HepG2 (cell line): Measurements from ENCODE around the gene CREB1. TPM values are rescaled to one million over a fixed set of nuclear protein-coding genes. Genes with fewer than 3 reads are reported as not detected.

Experiments used
- CHD4 ChIP-seq: fragments of 200-600 bp; sonication (generic); IDR thresholded peaks from 2 replicates; pipeline ENCODE4 v1.7.0; 2017; ENCODE audit warnings: mild to moderate bottlenecking, low read length, borderline replicate concordance
- FIP1L1 ChIP-seq: fragments of 200-400 bp; formaldehyde crosslinking; IDR thresholded peaks from 2 replicates; pipeline ENCODE4 v1.6.1; 2018; ENCODE audit warnings: low read depth, mild to moderate bottlenecking, low read length, moderate library complexity, borderline replicate concordance; ENCODE audit not compliant: insufficient read depth
- FOSL2 ChIP-seq: sonication (generic); formaldehyde crosslinking; IDR thresholded peaks from 2 replicates; pipeline ENCODE4 v1.4.0; 2020; ENCODE audit warnings: missing genetic modification reagents
- GATAD1 ChIP-seq: IDR thresholded peaks from 2 replicates; pipeline ENCODE4 v1.6.1; 2016; ENCODE audit warnings: missing genetic modification reagents, missing compliant biosample characterization
- HES4 ChIP-seq: sonication (generic); formaldehyde crosslinking; IDR thresholded peaks from 2 replicates; pipeline ENCODE4 v1.9.0; 2021; ENCODE audit warnings: mild to moderate bottlenecking, missing genetic modification reagents, borderline replicate concordance
- HMG20A ChIP-seq: IDR thresholded peaks from 2 replicates; pipeline ENCODE4 v1.6.1; 2016; ENCODE audit warnings: borderline replicate concordance
- HNRNPK ChIP-seq: fragments of 200-400 bp; formaldehyde crosslinking; IDR thresholded peaks from 2 replicates; pipeline ENCODE4 v1.6.1; 2018; ENCODE audit warnings: low read length, low read depth, moderate library complexity, mild to moderate bottlenecking; ENCODE audit not compliant: poor library complexity, severe bottlenecking
- MIER3 ChIP-seq: IDR thresholded peaks from 2 replicates; pipeline ENCODE4 v1.6.1; 2016; ENCODE audit warnings: missing compliant biosample characterization, borderline replicate concordance
- RFX5 ChIP-seq: IDR thresholded peaks from 2 replicates; pipeline ENCODE4 v1.6.1; 2011; ENCODE audit warnings: low read depth, low read length, improper control_type of control experiment
- SKI ChIP-seq: fragments of 450-650 bp; IDR thresholded peaks from one replicate; pipeline ENCODE4 v1.6.1; 2018; ENCODE audit warnings: mild to moderate bottlenecking; ENCODE audit not compliant: partially characterized antibody
- STAG1 ChIP-seq: sonication (generic); formaldehyde crosslinking; IDR thresholded peaks from 2 replicates; pipeline ENCODE4 v1.4.0; 2020; ENCODE audit warnings: missing genetic modification reagents
- TCF12 ChIP-seq, 2 experiments: fragments of 450-650 bp in 1 of 2; sonication (generic) in 1 of 2; formaldehyde crosslinking in 1 of 2; IDR thresholded peaks; 2 replicates each; pipeline versions ENCODE4 v1.6.1 to v1.8.0; 2017 to 2022; ENCODE audit warnings: antibody characterized with exemption in 1 of 2, mild to moderate bottlenecking in 1 of 2, missing genetic modification reagents in 1 of 2, moderate library complexity in 1 of 2
- TEAD3 ChIP-seq: optimal IDR thresholded peaks from 2 replicates; pipeline ENCODE3; 2016; ENCODE audit warnings: borderline replicate concordance
- ZFX ChIP-seq: sonication (generic); formaldehyde crosslinking; IDR thresholded peaks from 2 replicates; pipeline ENCODE4 v1.4.0; 2020; ENCODE audit warnings: mild to moderate bottlenecking, low read depth, missing genetic modification reagents, moderate library complexity
- ZNF10 ChIP-seq: sonication (generic); formaldehyde crosslinking; IDR thresholded peaks from 2 replicates; pipeline ENCODE4 v1.4.0; 2020; ENCODE audit warnings: mild to moderate bottlenecking, low read depth, missing genetic modification reagents, borderline replicate concordance
- ZNF136 ChIP-seq: sonication (generic); formaldehyde crosslinking; IDR thresholded peaks from 2 replicates; pipeline ENCODE4 v1.8.1; 2022; ENCODE audit warnings: low read depth, mild to moderate bottlenecking, moderate library complexity, missing genetic modification reagents
- ZNF619 ChIP-seq: sonication (generic); formaldehyde crosslinking; IDR thresholded peaks from 2 replicates; pipeline ENCODE4 v1.4.0; 2020; ENCODE audit warnings: mild to moderate bottlenecking, missing genetic modification reagents
- ZNF670 ChIP-seq: sonication (generic); formaldehyde crosslinking; IDR thresholded peaks from 2 replicates; pipeline ENCODE4 v1.8.0; 2022; ENCODE audit warnings: mild to moderate bottlenecking, missing genetic modification reagents, borderline replicate concordance
- polyA plus RNA-seq, 8 experiments: library from polyadenylated mRNA; depleted of rRNA in 3 of 8; stranded (reverse) in 7 of 8; unstranded in 1 of 8; fragments of >200 nt; fragmentation: Illumina TruSeq in 4 of 8; extraction: Trizol in 4 of 8; gene quantifications; 2 replicates each; pipeline versions ENCODE4 v1.2.1 to v1.2.3, GENCODE V29; 2011 to 2016; ENCODE audit warnings: low read depth in 4 of 8, missing spikeins in 1 of 8, mixed read lengths in 1 of 8; ENCODE audit not compliant: insufficient read depth in 1 of 8
- total RNA-seq, 5 experiments: library from RNA; depleted of rRNA; stranded (reverse); fragments of >200 nt; fragmentation: Illumina TruSeq; extraction: Trizol; gene quantifications; 2 replicates each; pipeline ENCODE4 v1.2.3, GENCODE V29; 2016; ENCODE audit warnings: low read depth in 1 of 5
- TF ChIP-seq, protein P1 (sequence below): IDR thresholded peaks from 2 replicates; pipeline ENCODE4 v1.6.1; 2016; ENCODE audit warnings: missing genetic modification reagents, missing compliant biosample characterization
- TF ChIP-seq, protein P2 (sequence below): sonication (generic); formaldehyde crosslinking; IDR thresholded peaks from 2 replicates; pipeline ENCODE4 v1.4.0; 2020; ENCODE audit warnings: mild to moderate bottlenecking, missing genetic modification reagents
- TF ChIP-seq, protein P3 (sequence below): sonication (generic); formaldehyde crosslinking; IDR thresholded peaks from 2 replicates; pipeline ENCODE4 v1.4.0; 2020; ENCODE audit warnings: missing genetic modification reagents; ENCODE audit errors: not compliant biosample characterization
- TF ChIP-seq, protein P4 (sequence below): sonication (generic); formaldehyde crosslinking; IDR thresholded peaks from 2 replicates; pipeline ENCODE4 v1.4.0; 2020; ENCODE audit warnings: missing genetic modification reagents
- TF ChIP-seq, protein P5 (sequence below): sonication (generic); formaldehyde crosslinking; IDR thresholded peaks from 2 replicates; pipeline ENCODE4 v1.4.0; 2020; ENCODE audit warnings: missing genetic modification reagents, mild to moderate bottlenecking, borderline replicate concordance

The CREB1 gene
- total and polyA plus RNA-seq, 2 of the 13 experiments (the other 11 are each of a cell fraction or from before 2014, with no cell fraction given): 51.8 to 51.9 TPM

DNA sequence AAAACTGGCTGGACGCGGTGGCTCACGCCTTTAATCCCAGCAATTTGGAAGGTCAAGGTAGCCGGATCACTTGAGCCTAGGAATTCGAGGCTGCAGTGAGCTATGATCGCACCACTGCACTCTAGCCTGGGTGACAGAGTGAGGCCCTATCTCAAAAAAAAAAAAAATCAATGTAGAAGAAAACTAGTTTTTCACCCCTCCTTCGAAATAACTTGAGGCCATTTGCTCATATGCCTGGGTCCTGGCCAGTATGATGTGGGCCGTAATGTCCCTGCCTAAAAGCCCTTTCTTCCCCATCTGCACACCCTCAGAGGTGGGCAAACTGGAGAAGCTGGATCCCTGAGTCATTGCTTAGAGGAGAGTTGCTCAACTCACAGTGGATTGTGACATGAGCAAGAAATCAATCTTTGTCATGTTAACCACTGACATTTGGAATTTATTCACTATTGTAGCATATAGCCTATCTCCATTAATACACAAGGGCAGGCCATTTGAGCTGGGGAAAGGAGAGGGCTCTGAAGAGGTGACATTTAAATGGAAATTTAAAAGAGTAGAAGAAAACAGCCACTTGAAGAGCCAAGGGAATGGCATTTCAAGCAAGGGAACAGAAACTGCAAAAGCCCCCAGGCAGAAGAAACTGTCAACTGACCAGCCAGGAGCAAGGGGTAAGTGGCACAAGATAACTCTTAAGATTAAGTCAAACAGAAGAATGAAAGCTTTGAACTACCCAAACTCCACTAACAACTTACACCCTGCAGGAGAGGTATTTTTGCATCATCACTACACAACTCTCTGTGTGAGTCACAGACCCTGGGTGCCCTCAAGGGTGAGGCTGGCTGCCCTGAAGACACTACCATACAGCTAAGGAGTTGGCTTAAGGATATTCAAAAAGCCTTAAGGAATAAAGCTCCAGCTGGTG lies 103.1 kb downstream of the CREB1 start (continued):
- TF ChIP-seq ZNF619 (CRISPR knock-in tag) (no peak), TEAD3 (CRISPR knock-in tag) (peak; percentile 26), HES4 (no peak), STAG1 (CRISPR knock-in tag) (no peak), TCF12 (IDR thresholded peaks at IDR 0.05) (no peak), TCF12 (CRISPR knock-in tag; IDR thresholded peaks at IDR 0.05) (no peak), SKI (peak; percentile 12), ZFX (CRISPR knock-in tag) (no peak), ZNF670 (no peak), GATAD1 (CRISPR knock-in tag) (no peak), RFX5 (no peak), MIER3 (CRISPR knock-in tag) (no peak), HMG20A (peak; percentile 34; the same call in 1 of the 2 replicates), ZNF136 (CRISPR knock-in tag) (no peak), HNRNPK (no peak), FIP1L1 (no peak), CHD4 (no peak), ZNF10 (CRISPR knock-in tag) (no peak), FOSL2 (CRISPR knock-in tag) (peak; percentile 91)
- TF ChIP-seq, protein P1, sequence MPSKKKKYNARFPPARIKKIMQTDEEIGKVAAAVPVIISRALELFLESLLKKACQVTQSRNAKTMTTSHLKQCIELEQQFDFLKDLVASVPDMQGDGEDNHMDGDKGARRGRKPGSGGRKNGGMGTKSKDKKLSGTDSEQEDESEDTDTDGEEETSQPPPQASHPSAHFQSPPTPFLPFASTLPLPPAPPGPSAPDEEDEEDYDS (CRISPR knock-in tag): no peak
- TF ChIP-seq, protein P2, sequence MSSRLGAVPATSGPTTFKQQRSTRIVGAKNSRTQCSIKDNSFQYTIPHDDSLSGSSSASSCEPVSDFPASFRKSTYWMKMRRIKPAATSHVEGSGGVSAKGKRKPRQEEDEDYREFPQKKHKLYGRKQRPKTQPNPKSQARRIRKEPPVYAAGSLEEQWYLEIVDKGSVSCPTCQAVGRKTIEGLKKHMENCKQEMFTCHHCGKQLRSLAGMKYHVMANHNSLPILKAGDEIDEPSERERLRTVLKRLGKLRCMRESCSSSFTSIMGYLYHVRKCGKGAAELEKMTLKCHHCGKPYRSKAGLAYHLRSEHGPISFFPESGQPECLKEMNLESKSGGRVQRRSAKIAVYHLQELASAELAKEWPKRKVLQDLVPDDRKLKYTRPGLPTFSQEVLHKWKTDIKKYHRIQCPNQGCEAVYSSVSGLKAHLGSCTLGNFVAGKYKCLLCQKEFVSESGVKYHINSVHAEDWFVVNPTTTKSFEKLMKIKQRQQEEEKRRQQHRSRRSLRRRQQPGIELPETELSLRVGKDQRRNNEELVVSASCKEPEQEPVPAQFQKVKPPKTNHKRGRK: no peak
- TF ChIP-seq, protein P3, sequence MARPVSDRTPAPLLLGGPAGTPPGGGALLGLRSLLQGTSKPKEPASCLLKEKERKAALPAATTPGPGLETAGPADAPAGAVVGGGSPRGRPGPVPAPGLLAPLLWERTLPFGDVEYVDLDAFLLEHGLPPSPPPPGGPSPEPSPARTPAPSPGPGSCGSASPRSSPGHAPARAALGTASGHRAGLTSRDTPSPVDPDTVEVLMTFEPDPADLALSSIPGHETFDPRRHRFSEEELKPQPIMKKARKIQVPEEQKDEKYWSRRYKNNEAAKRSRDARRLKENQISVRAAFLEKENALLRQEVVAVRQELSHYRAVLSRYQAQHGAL (CRISPR knock-in tag): no peak
- TF ChIP-seq, protein P4, sequence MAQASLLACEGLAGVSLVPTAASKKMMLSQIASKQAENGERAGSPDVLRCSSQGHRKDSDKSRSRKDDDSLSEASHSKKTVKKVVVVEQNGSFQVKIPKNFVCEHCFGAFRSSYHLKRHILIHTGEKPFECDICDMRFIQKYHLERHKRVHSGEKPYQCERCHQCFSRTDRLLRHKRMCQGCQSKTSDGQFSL (CRISPR knock-in tag): no peak
- TF ChIP-seq, protein P5, sequence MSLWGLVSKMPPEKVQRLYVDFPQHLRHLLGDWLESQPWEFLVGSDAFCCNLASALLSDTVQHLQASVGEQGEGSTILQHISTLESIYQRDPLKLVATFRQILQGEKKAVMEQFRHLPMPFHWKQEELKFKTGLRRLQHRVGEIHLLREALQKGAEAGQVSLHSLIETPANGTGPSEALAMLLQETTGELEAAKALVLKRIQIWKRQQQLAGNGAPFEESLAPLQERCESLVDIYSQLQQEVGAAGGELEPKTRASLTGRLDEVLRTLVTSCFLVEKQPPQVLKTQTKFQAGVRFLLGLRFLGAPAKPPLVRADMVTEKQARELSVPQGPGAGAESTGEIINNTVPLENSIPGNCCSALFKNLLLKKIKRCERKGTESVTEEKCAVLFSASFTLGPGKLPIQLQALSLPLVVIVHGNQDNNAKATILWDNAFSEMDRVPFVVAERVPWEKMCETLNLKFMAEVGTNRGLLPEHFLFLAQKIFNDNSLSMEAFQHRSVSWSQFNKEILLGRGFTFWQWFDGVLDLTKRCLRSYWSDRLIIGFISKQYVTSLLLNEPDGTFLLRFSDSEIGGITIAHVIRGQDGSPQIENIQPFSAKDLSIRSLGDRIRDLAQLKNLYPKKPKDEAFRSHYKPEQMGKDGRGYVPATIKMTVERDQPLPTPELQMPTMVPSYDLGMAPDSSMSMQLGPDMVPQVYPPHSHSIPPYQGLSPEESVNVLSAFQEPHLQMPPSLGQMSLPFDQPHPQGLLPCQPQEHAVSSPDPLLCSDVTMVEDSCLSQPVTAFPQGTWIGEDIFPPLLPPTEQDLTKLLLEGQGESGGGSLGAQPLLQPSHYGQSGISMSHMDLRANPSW: no peak
